Measurements from ENCODE around the gene TUT7.
"Not testable (repeated sequence)": the region's sequence is repeated elsewhere in the genome, so short reads cannot be mapped to it uniquely, and the experiment has no call there.

The TUT7 gene

GRCh38 chr9:86290341-86290740, 63.9 kb downstream of the TUT7 start:
- not testable (repeated sequence) for DNase-seq

- no peak for DNase-seq
Measured at GRCh38 chr9:86288499-86289198, 65.6 kb downstream of the TUT7 start.

- DNase-seq = no peak
Measured at GRCh38 chr9:86287013-86287412, 67.2 kb downstream of the TUT7 start.

- DNase-seq = no peak
Measured at GRCh38 chr9:86286278-86286677, 67.9 kb downstream of the TUT7 start.

- DNase-seq = no peak
Measured at GRCh38 chr9:86285261-86285660, 68.9 kb downstream of the TUT7 start.

- DNase-seq = no peak
Measured at GRCh38 chr9:86282979-86283535, 71.2 kb downstream of the TUT7 start.

GRCh38 chr9:86282077-86282978, 71.9 kb downstream of the TUT7 start, which contains the start of gene ISCA1:
TSS of gene ISCA1 (minus strand) at chr9:86282538. CDS start at chr9:86282458, 80 bp downstream.
- peak; percentile 92 for DNase-seq

- DNase-seq = no peak
Measured at GRCh38 chr9:86281593-86282076, 72.6 kb downstream of the TUT7 start.

GRCh38 chr9:86280580-86280979, 73.6 kb downstream of the TUT7 start:
- DNase-seq = no peak

- no peak for DNase-seq
Measured at GRCh38 chr9:86279839-86280238, 74.4 kb downstream of the TUT7 start.

GRCh38 chr9:86277072-86277471, 77.1 kb downstream of the TUT7 start:
- no peak for DNase-seq

GRCh38 chr9:86275962-86276361, 78.2 kb downstream of the TUT7 start:
- no peak for DNase-seq

- DNase-seq = no peak
Measured at GRCh38 chr9:86274821-86275643, 79.2 kb downstream of the TUT7 start.

- no peak for DNase-seq
Measured at GRCh38 chr9:86272221-86272620, 82.0 kb downstream of the TUT7 start.

GRCh38 chr9:86263876-86264275, 90.3 kb downstream of the TUT7 start:
- no peak for DNase-seq

- DNase-seq = no peak
Measured at GRCh38 chr9:86262492-86262891, 91.7 kb downstream of the TUT7 start.

- no peak for DNase-seq
Measured at GRCh38 chr9:86259557-86259956, 94.7 kb downstream of the TUT7 start, which contains the start of gene C9orf153. TSS of gene C9orf153 (minus strand) at chr9:86259657. CDS start at chr9:86229603, 30,054 bp downstream.

GRCh38 chr9:86257391-86257790, 96.8 kb downstream of the TUT7 start:
- DNase-seq = no peak

- no peak for DNase-seq
Measured at GRCh38 chr9:86256653-86257052, 97.6 kb downstream of the TUT7 start.

- no peak for DNase-seq
Measured at GRCh38 chr9:86253577-86253976, 100.6 kb downstream of the TUT7 start.

- DNase-seq = no peak
Measured at GRCh38 chr9:86252870-86253269, 101.3 kb downstream of the TUT7 start.

- no peak for DNase-seq
Measured at GRCh38 chr9:86250123-86250522, 104.1 kb downstream of the TUT7 start.

- no peak for DNase-seq
Measured at GRCh38 chr9:86248746-86249145, 105.5 kb downstream of the TUT7 start.
